ENCODE data around the gene TXNIP. TPM values are rescaled to one million over a fixed set of nuclear protein-coding genes. Genes with fewer than 3 reads are reported as not detected.

The TXNIP gene
- total and polyA plus RNA-seq, 12 donors: 231 to 1,142 (median 750) TPM

DNA sequence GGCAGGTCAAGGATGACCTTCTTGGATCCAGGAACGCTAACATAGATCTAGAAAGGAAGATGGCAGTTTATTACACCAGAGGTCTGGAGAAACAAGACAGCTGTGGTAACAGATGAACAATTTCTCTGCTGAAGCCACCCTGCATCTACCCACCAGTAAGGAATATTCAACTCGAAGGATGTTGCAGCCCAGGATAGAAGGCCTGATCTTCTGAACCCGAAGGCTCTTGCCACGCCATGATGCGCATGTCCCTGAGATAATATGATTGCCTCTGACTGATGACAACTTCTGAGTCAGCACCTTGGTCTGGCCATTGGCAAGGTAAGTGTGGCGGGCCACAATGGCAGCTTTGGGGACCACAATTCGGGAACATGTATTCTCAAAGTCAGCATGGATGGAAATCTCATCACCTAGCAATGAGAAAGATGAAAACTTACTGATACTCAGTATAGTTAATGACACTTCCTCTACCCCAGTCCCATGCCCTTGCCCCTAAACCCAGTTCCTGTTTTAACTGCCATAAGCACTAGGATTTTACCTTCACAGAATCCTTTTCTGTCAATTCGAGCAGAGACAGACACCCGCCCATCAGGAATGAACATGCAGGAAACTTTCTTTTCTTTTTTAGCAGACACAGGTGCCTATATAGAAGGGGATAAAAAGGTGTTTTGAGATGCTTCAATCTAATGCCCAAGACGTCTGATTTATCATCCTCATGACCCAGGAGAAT lies 1.8 kb downstream of the TXNIP start:
- ATAC-seq (no peak), DNase-seq (no peak)
- Histone ChIP-seq H3K4me1 (peaks cover 7 to 68% (median 49%) of the 10 kb centered on the region in 9 donors), H3K27me3 (no peaks in the 10 kb centered on the region), H3K36me3 (peaks cover 8 to 42% (median 35%) of the 10 kb centered on the region in 9 donors), H3K9me3 (no peaks in the 10 kb centered on the region), H3K27ac (peak overlapping the region; percentile 89 to 98 (median 97)), H3K4me3 (peak overlapping the region; percentile 70 to 90 (median 76))
- intact Hi-C loops (cut with DNase I): no loop called here
- 3 to 6% methylated on average over 10 of the region's 10 CpGs for WGBS, 2 donors
- TF ChIP-seq CTCF (IDR thresholded peaks at IDR 0.05): no peak

GRCh38 chr1:145993618-145994390 lies 2.6 kb downstream of the TXNIP start:
- no peaks in the 10 kb centered on the region for H3K27me3 ChIP-seq
- DNase-seq (no peak), ATAC-seq (no peak)
- H3K36me3 ChIP-seq: peaks cover 8 to 42% (median 35%) of the 10 kb centered on the region in 9 donors
- peaks cover 5 to 64% (median 42%) of the 10 kb centered on the region in 9 donors for H3K4me1 ChIP-seq
- H3K9me3 ChIP-seq: no peaks in the 10 kb centered on the region
- 8 to 12% methylated on average over 6 of the region's 6 CpGs for WGBS, 2 donors
- peak overlapping the region; percentile 70 to 90 (median 76) for H3K4me3 ChIP-seq
- H3K27ac ChIP-seq: peak overlapping the region; percentile 89 to 98 (median 97)
- no peak for TF ChIP-seq CTCF (IDR thresholded peaks at IDR 0.05)
- intact Hi-C loops (cut with DNase I): no loop called here

- H3K4me1 ChIP-seq: peaks cover 0 to 64% (median 35%) of the 10 kb centered on the region in 9 donors
- no peaks in the 10 kb centered on the region for H3K27me3 ChIP-seq
- H3K27ac ChIP-seq: peak overlapping the region; percentile 89 to 98 (median 97)
- no peak for ATAC-seq
- 27 to 29% methylated on average over 5 of the region's 5 CpGs for WGBS, 2 donors
- peak overlapping the region; percentile 70 to 90 (median 76) for H3K4me3 ChIP-seq
- no peak for DNase-seq
- intact Hi-C loops (cut with DNase I): no loop called here
- peaks cover 8 to 42% (median 35%) of the 10 kb centered on the region in 9 donors for H3K36me3 ChIP-seq
- no peak for TF ChIP-seq CTCF (IDR thresholded peaks at IDR 0.05)
- no peaks in the 10 kb centered on the region for H3K9me3 ChIP-seq
These were observed 3.3 kb downstream of the TXNIP start for GRCh38 chr1:145992958-145993617.

- 54 to 75% methylated on average over 1 of the region's 1 CpG for WGBS, 2 donors
- ATAC-seq: no peak
These were observed 3.9 kb downstream of the TXNIP start for GRCh38 chr1:145992502-145992936.

More at GRCh38 chr1:145992502-145992936, 3.9 kb downstream of the TXNIP start:
- peak overlapping the region; percentile 89 to 98 (median 97) for H3K27ac ChIP-seq
- peak overlapping the region; percentile 70 to 90 (median 76) for H3K4me3 ChIP-seq
- intact Hi-C loops (cut with DNase I): no loop called here
- peaks cover 8 to 42% (median 35%) of the 10 kb centered on the region in 9 donors for H3K36me3 ChIP-seq
- H3K4me1 ChIP-seq: peaks cover 0 to 64% (median 30%) of the 10 kb centered on the region in 9 donors
- no peaks in the 10 kb centered on the region for H3K9me3 ChIP-seq
- DNase-seq: no peak
- H3K27me3 ChIP-seq: no peaks in the 10 kb centered on the region
- TF ChIP-seq CTCF (IDR thresholded peaks at IDR 0.05): no peak

Measured in heart right ventricle (tissue), 16 donors.